Immature natural killer cell (primary cell): Measurements from ENCODE around the gene MLLT3. TPM values are rescaled to one million over a fixed set of nuclear protein-coding genes. Genes with fewer than 3 reads are reported as not detected.

Experiments used
- DNase-seq, 3 donors: peaks; one replicate each; pipeline ENCODE4 v3.0.0; 2022; ENCODE audit warnings: mixed read lengths in 1 of 3
- H3K27ac Mint-ChIP-seq, 6 donors: one replicate each; pipeline ENCODE4 v1.8.0; 2020; ENCODE audit warnings: mixed read lengths in 6 of 6, mild to moderate bottlenecking in 5 of 6, inconsistent platforms in 4 of 6, moderate library complexity in 3 of 6
- H3K27me3 Mint-ChIP-seq, 3 donors: one replicate each; pipeline ENCODE4 v1.8.0; 2020 to 2021; ENCODE audit warnings: low read depth in 3 of 3, mild to moderate bottlenecking in 3 of 3, mixed read lengths in 3 of 3, moderate library complexity in 3 of 3, inconsistent platforms in 1 of 3
- H3K36me3 Mint-ChIP-seq, 3 donors: one replicate each; pipeline ENCODE4 v1.8.0; 2020; ENCODE audit warnings: mixed read lengths in 3 of 3, inconsistent platforms in 2 of 3, mild to moderate bottlenecking in 2 of 3
- H3K4me1 Mint-ChIP-seq, 2 donors: one replicate each; pipeline ENCODE4 v1.8.0; 2020; ENCODE audit warnings: inconsistent platforms in 2 of 2, mild to moderate bottlenecking in 2 of 2, mixed read lengths in 2 of 2, moderate library complexity in 1 of 2
- H3K4me3 Mint-ChIP-seq, 5 donors: one replicate each; pipeline ENCODE4 v1.8.0; 2020; ENCODE audit warnings: mild to moderate bottlenecking in 5 of 5, mixed read lengths in 5 of 5, inconsistent platforms in 3 of 5, moderate library complexity in 3 of 5
- H3K9me3 Mint-ChIP-seq, 6 donors: one replicate each; pipeline ENCODE4 v1.8.0; 2020; ENCODE audit warnings: mild to moderate bottlenecking in 6 of 6, mixed read lengths in 6 of 6, inconsistent platforms in 4 of 6, moderate library complexity in 3 of 6
- polyA plus RNA-seq, 3 donors: library from polyadenylated mRNA; unstranded; fragments of 300-500 nt; fragmentation: Illumina TruSeq; gene quantifications; one replicate each; pipeline ENCODE4 v1.2.3, GENCODE V29; 2021

Gene MLLT3
- polyA plus RNA-seq, 3 donors from 2014 or later = 3.0 to 16.1 (median 13.7) TPM

- H3K27ac Mint-ChIP-seq = no peak overlapping the region
- no peak overlapping the region for H3K4me3 Mint-ChIP-seq
- H3K4me1 Mint-ChIP-seq = peaks cover 13 to 55% of the 10 kb centered on the region in 2 donors
- peaks cover 0 to 1% (median 0%) of the 10 kb centered on the region in 3 donors for H3K27me3 Mint-ChIP-seq
- no peaks in the 10 kb centered on the region for H3K9me3 Mint-ChIP-seq
- DNase-seq = no peak
- H3K36me3 Mint-ChIP-seq = no peaks in the 10 kb centered on the region
These were observed 52.2 kb downstream of the MLLT3 start for GRCh38 chr9:20570087-20570486.

GRCh38 chr9:20569525-20569924 is 52.8 kb downstream of the MLLT3 start:
- Mint-ChIP-seq H3K4me1 (peaks cover 13 to 55% of the 10 kb centered on the region in 2 donors), H3K9me3 (no peaks in the 10 kb centered on the region), H3K27me3 (no peaks in the 10 kb centered on the region), H3K4me3 (no peak overlapping the region), H3K27ac (no peak overlapping the region), H3K36me3 (no peaks in the 10 kb centered on the region)
- no peak for DNase-seq

DNA sequence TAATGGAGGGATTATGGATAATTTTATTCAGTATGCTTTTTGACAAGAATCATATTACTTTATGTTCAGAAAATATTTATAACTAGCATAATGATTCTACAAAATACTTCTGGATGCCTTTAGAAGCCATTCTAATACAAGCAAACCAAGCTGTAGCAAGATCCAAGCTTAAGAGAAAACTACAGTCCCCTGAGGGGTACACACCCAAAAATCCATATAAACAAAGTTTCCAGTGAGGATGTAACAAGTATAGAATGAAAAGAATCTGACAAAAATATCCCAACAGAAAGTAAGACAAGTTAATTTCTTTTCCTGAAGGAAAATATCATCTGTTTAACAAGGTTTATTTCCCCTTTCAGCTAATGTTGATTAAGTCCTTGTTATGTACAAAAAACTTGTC is 53.9 kb downstream of the MLLT3 start:
- Mint-ChIP-seq H3K27ac (no peak overlapping the region), H3K4me3 (no peak overlapping the region), H3K27me3 (no peaks in the 10 kb centered on the region), H3K4me1 (peaks cover 11 to 53% of the 10 kb centered on the region in 2 donors), H3K9me3 (no peaks in the 10 kb centered on the region), H3K36me3 (no peaks in the 10 kb centered on the region)
- no peak for DNase-seq

GRCh38 chr9:20566401-20566800 is 55.9 kb downstream of the MLLT3 start:
- Mint-ChIP-seq H3K27me3 (no peaks in the 10 kb centered on the region), H3K4me1 (peaks cover 15 to 55% of the 10 kb centered on the region in 2 donors), H3K4me3 (no peak overlapping the region), H3K36me3 (no peaks in the 10 kb centered on the region), H3K9me3 (no peaks in the 10 kb centered on the region), H3K27ac (no peak overlapping the region)
- no peak for DNase-seq

DNA sequence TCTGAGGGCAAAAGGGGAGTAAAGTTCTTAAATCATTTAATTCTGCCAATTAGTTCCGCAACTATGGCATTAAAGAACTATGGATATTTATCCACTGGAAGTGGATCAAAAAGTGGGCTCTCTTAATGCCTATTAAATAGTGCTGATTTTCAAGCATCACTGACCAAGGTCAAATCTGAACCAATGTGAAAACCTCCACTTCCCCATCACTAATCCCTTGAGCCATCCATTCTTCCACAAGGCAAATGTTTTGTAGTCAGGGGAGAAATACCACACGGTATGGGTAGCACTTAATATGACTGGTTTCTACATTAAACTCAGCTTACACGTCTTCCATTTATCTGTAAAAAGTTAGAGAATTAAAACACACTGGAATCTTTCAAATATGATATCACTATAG is 57.6 kb downstream of the MLLT3 start:
- Mint-ChIP-seq H3K4me1 (peaks cover 12 to 41% of the 10 kb centered on the region in 2 donors), H3K27ac (no peak overlapping the region), H3K4me3 (no peak overlapping the region), H3K36me3 (no peaks in the 10 kb centered on the region), H3K9me3 (no peaks in the 10 kb centered on the region), H3K27me3 (no peaks in the 10 kb centered on the region)
- DNase-seq = no peak

- no peak overlapping the region for H3K4me3 Mint-ChIP-seq
- no peaks in the 10 kb centered on the region for H3K9me3 Mint-ChIP-seq
- H3K36me3 Mint-ChIP-seq = no peaks in the 10 kb centered on the region
- H3K4me1 Mint-ChIP-seq = peaks cover 13 to 37% of the 10 kb centered on the region in 2 donors
- H3K27me3 Mint-ChIP-seq = no peaks in the 10 kb centered on the region
- DNase-seq = no peak
- no peak overlapping the region for H3K27ac Mint-ChIP-seq
These were observed 58.4 kb downstream of the MLLT3 start for GRCh38 chr9:20563917-20564316.

- peaks cover 0 to 2% (median 2%) of the 10 kb centered on the region in 3 donors for H3K27me3 Mint-ChIP-seq
- H3K36me3 Mint-ChIP-seq = no peaks in the 10 kb centered on the region
- no peaks in the 10 kb centered on the region for H3K9me3 Mint-ChIP-seq
- H3K4me3 Mint-ChIP-seq = no peak overlapping the region
- H3K4me1 Mint-ChIP-seq = peaks cover 28 to 45% of the 10 kb centered on the region in 2 donors
- peak overlapping the region in 1 of 6 donors; percentile 42 for H3K27ac Mint-ChIP-seq
- DNase-seq = no peak
These were observed 60.2 kb downstream of the MLLT3 start for GRCh38 chr9:20562051-20562450.

- DNase-seq = no peak
- H3K27me3 Mint-ChIP-seq = peaks cover 0 to 2% (median 2%) of the 10 kb centered on the region in 3 donors
- peaks cover 31 to 45% of the 10 kb centered on the region in 2 donors for H3K4me1 Mint-ChIP-seq
- H3K27ac Mint-ChIP-seq = no peak overlapping the region
- H3K4me3 Mint-ChIP-seq = no peak overlapping the region
- no peaks in the 10 kb centered on the region for H3K36me3 Mint-ChIP-seq
- no peaks in the 10 kb centered on the region for H3K9me3 Mint-ChIP-seq
These were observed 60.8 kb downstream of the MLLT3 start for GRCh38 chr9:20561531-20561930.

GRCh38 chr9:20559231-20559890 is 62.9 kb downstream of the MLLT3 start:
- Mint-ChIP-seq H3K27ac (no peak overlapping the region), H3K27me3 (peaks cover 0 to 2% (median 2%) of the 10 kb centered on the region in 3 donors), H3K9me3 (no peaks in the 10 kb centered on the region), H3K4me3 (no peak overlapping the region), H3K36me3 (no peaks in the 10 kb centered on the region), H3K4me1 (peaks cover 43 to 60% of the 10 kb centered on the region in 2 donors)
- DNase-seq = no peak

GRCh38 chr9:20558566-20559016 is 63.7 kb downstream of the MLLT3 start:
- no peak overlapping the region for H3K4me3 Mint-ChIP-seq

DNA sequence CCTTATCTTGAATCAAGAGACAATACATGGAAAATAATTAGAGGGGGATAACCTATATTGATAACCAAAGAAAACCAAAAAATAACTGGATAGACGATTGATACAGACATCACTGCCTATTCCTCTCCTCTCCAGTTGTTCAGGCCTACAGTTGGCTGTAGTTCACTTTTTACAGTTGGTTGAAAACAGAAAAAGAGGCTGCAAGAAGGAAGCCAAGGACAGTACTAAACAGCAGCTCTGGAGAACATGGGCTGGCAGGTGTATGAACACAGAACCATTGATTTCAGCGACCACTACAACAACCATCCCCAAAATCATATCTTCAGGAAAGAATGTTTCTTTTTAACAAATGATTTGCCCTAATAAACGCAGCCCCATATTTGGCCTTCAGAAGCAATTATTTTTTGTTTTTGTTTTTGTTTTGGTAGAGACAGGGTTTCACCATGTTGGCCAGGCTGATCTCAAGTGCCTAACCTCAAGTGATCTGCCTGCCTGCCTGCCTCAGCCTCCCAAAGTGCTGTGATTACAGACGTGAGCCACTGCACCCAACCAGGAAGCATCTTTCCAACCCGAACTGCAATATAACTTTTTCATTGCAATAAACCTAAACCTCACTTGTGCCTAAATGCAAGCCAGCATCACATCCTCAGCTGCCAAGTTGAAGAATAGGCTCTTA is 64.3 kb downstream of the MLLT3 start:
- Mint-ChIP-seq H3K4me1 (peaks cover 55 to 62% of the 10 kb centered on the region in 2 donors), H3K4me3 (no peak overlapping the region), H3K9me3 (no peaks in the 10 kb centered on the region), H3K27ac (peak overlapping the region in 3 of 6 donors; percentile 18 to 48 (median 20)), H3K27me3 (peaks cover 2% of the 10 kb centered on the region in 3 donors), H3K36me3 (no peaks in the 10 kb centered on the region)
- DNase-seq = no peak

More at GRCh38 chr9:20558566-20559016, 63.7 kb downstream of the MLLT3 start:
- Mint-ChIP-seq H3K9me3 (no peaks in the 10 kb centered on the region), H3K27ac (no peak overlapping the region), H3K27me3 (peaks cover 2% of the 10 kb centered on the region in 3 donors), H3K4me1 (peaks cover 51 to 62% of the 10 kb centered on the region in 2 donors), H3K36me3 (no peaks in the 10 kb centered on the region)
- DNase-seq = no peak

GRCh38 chr9:20557285-20557684 is 65.0 kb downstream of the MLLT3 start:
- peaks cover 55 to 62% of the 10 kb centered on the region in 2 donors for H3K4me1 Mint-ChIP-seq
- no peak overlapping the region for H3K4me3 Mint-ChIP-seq
- H3K36me3 Mint-ChIP-seq = no peaks in the 10 kb centered on the region
- DNase-seq = no peak
- no peaks in the 10 kb centered on the region for H3K9me3 Mint-ChIP-seq
- H3K27me3 Mint-ChIP-seq = peaks cover 2% of the 10 kb centered on the region in 3 donors
- H3K27ac Mint-ChIP-seq = peak overlapping the region in 1 of 6 donors; percentile 20

DNA sequence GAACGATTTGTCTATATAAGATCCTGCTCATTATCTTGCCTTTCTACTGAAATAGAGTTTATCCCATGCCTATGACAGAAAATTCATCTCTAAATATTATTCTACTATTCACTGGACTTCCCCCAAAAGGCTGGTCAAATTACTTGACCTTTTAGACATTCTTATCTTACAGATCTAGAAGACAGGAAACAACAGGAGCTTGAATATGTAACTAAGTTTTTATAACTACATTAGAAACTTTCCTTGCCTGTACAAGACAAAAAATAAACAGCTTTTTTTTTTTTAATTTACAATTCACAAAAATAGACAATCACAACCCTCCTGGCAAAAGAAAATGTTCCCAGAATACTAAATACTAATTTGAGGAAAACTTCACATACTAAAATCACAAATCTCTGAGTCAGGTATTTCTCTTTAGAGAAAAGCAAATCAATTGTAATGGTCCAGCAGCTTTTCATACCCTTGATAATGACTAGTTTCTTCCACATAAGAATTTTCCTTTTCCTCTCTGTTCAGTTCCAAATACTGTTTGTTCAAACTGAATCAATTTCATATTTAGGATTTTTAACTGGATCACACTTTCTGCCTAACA is 68.6 kb downstream of the MLLT3 start:
- Mint-ChIP-seq H3K27me3 (peaks cover 1 to 2% (median 2%) of the 10 kb centered on the region in 3 donors), H3K4me3 (peak overlapping the region; percentile 16 to 67 (median 32)), H3K4me1 (peaks cover 62 to 78% of the 10 kb centered on the region in 2 donors), H3K9me3 (no peaks in the 10 kb centered on the region), H3K27ac (peak overlapping the region in 5 of 6 donors; percentile 11 to 74 (median 55)), H3K36me3 (no peaks in the 10 kb centered on the region)
- peak; percentile 2 to 7 (median 3) for DNase-seq
